Measurements from ENCODE around the gene CDH7.

Gene CDH7

GRCh38 chr18:65907281-65907680 lies 156.5 kb downstream of the CDH7 start:
- DNase-seq: no peak

GRCh38 chr18:65919018-65919417 lies 168.2 kb downstream of the CDH7 start:
- no peak for DNase-seq

- no peak for DNase-seq
Observed at GRCh38 chr18:65919663-65920062, 168.9 kb downstream of the CDH7 start.

- no peak for DNase-seq
Observed at GRCh38 chr18:65922103-65922502, 171.3 kb downstream of the CDH7 start.

GRCh38 chr18:65924904-65925303 lies 174.1 kb downstream of the CDH7 start:
- no peak for DNase-seq

GRCh38 chr18:65934874-65935273 lies 184.1 kb downstream of the CDH7 start:
- no peak for DNase-seq

GRCh38 chr18:65936678-65937077 lies 185.9 kb downstream of the CDH7 start:
- DNase-seq: no peak

- no peak for DNase-seq
Observed at GRCh38 chr18:65937180-65937579, 186.4 kb downstream of the CDH7 start.

GRCh38 chr18:65938592-65939372 lies 188.0 kb downstream of the CDH7 start:
- DNase-seq: peak in 1 of 56 donors; percentile 2

Measured in nucleus accumbens (tissue), 56 donors.